ENCODE results near the gene PRKAA2. TPM values are rescaled to one million over a fixed set of nuclear protein-coding genes. Genes with fewer than 3 reads are reported as not detected.

PRKAA2 gene
- polyA plus RNA-seq, 3 donors: not detected

DNA sequence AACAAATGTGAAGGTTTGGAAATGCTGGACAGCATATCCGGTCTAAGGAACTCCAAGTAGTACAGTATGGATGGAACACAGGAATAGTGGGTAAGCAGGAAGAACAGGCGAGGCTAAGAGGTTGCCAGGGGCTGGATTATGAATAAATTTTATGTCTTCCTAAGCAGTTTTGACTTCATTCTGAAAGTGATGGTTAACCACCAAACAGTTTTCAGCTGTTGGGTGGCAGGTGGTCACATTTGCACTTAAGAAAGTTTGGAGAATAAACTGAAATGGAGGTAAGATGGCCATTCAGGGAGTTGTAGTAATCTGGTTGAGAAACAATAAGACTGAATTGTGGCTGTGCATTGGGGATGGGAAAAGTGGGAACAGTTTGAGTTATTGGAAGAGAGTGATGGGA lies 83.8 kb downstream of the PRKAA2 start:
- no peaks in the 10 kb centered on the region for H3K9me3 ChIP-seq (replicated peaks in 1 of 2; ENCODE audit: control insufficient read depth in 1 of 2, insufficient read depth in 1 of 2, low read length in 2 of 2)
- H3K27me3 ChIP-seq (ENCODE audit: control insufficient read depth in 2 of 2, insufficient read depth in 2 of 2, low read length in 2 of 2): no peaks in the 10 kb centered on the region
- Mint-ChIP-seq H3K4me3 (no peak overlapping the region), H3K27ac (no peak overlapping the region), H3K9me3 (peaks cover 0 to 6% (median 0%) of the 10 kb centered on the region in 7 donors), H3K4me1 (no peaks in the 10 kb centered on the region), H3K36me3 (no peaks in the 10 kb centered on the region), H3K27me3 (ENCODE audit: low read depth in 3 of 3) (peaks cover 2 to 9% (median 4%) of the 10 kb centered on the region in 3 donors)
- H3K9ac ChIP-seq (ENCODE audit: insufficient read depth, low read length, poor library complexity, severe bottlenecking): no peak overlapping the region
- no peaks in the 10 kb centered on the region for H4K20me1 ChIP-seq (ENCODE audit: insufficient read depth, low read length)
- no peaks in the 10 kb centered on the region for H3K4me1 ChIP-seq (ENCODE audit: control insufficient read depth in 1 of 2, insufficient read depth in 2 of 2, low read length in 2 of 2)
- TF ChIP-seq, protein P1, sequence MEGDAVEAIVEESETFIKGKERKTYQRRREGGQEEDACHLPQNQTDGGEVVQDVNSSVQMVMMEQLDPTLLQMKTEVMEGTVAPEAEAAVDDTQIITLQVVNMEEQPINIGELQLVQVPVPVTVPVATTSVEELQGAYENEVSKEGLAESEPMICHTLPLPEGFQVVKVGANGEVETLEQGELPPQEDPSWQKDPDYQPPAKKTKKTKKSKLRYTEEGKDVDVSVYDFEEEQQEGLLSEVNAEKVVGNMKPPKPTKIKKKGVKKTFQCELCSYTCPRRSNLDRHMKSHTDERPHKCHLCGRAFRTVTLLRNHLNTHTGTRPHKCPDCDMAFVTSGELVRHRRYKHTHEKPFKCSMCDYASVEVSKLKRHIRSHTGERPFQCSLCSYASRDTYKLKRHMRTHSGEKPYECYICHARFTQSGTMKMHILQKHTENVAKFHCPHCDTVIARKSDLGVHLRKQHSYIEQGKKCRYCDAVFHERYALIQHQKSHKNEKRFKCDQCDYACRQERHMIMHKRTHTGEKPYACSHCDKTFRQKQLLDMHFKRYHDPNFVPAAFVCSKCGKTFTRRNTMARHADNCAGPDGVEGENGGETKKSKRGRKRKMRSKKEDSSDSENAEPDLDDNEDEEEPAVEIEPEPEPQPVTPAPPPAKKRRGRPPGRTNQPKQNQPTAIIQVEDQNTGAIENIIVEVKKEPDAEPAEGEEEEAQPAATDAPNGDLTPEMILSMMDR (IDR thresholded peaks at IDR 0.05): no peak
- H3K4me3 ChIP-seq (replicated peaks in 1 of 3; ENCODE audit: low read depth in 2 of 3, low read length in 3 of 3): no peak overlapping the region
- DNase-seq: no peak
- H2AFZ ChIP-seq (ENCODE audit: insufficient read depth, low read depth, low read length, poor library complexity, severe bottlenecking): no peak overlapping the region
- WGBS (ENCODE audit: insufficient coverage): 88% methylated on average over 2 of the region's 2 CpGs
- no peaks in the 10 kb centered on the region for H3K36me3 ChIP-seq (replicated peaks in 1 of 2; ENCODE audit: control insufficient read depth in 1 of 2, insufficient read depth in 2 of 2, low read length in 2 of 2)
- intact Hi-C loops (cut with micrococcal nuclease): no loop called here
- H3K4me2 ChIP-seq (replicated peaks; ENCODE audit: extremely low read depth, low read length, poor library complexity, severe bottlenecking): no peak overlapping the region
- H3K79me2 ChIP-seq (ENCODE audit: insufficient read depth, low read length): no peaks in the 10 kb centered on the region
- no peak overlapping the region for H3K27ac ChIP-seq (ENCODE audit: low read depth in 1 of 2, low read length in 2 of 2)

DNA sequence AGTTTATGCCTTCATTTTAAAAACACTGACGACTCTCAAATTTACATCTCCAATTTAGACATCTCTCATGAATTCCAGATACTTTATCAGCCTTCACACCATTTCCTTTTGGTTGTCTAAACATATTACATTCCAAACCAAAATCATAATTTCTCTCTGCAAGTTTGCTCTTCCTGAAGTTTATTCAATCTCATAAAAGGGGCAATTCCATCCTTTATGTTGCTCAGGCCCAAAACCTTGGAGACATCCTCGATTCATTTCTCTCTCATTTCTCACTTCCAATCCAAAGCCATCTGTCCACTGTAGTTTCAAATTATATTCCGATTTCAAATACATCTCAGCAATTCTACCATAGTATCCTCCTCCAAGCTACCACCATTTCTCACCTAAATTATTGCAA lies 100.1 kb downstream of the PRKAA2 start:
- Histone ChIP-seq H3K9me3 (replicated peaks in 1 of 2; ENCODE audit: control insufficient read depth in 1 of 2, insufficient read depth in 1 of 2, low read length in 2 of 2) (no peaks in the 10 kb centered on the region), H3K4me2 (replicated peaks; ENCODE audit: extremely low read depth, low read length, poor library complexity, severe bottlenecking) (no peak overlapping the region), H3K4me3 (replicated peaks in 1 of 3; ENCODE audit: low read depth in 2 of 3, low read length in 3 of 3) (no peak overlapping the region), H3K27ac (ENCODE audit: low read depth in 1 of 2, low read length in 2 of 2) (no peak overlapping the region), H3K36me3 (replicated peaks in 1 of 2; ENCODE audit: control insufficient read depth in 1 of 2, insufficient read depth in 2 of 2, low read length in 2 of 2) (no peaks in the 10 kb centered on the region), H3K27me3 (ENCODE audit: control insufficient read depth in 2 of 2, insufficient read depth in 2 of 2, low read length in 2 of 2) (no peaks in the 10 kb centered on the region), H4K20me1 (ENCODE audit: insufficient read depth, low read length) (no peaks in the 10 kb centered on the region), H3K79me2 (ENCODE audit: insufficient read depth, low read length) (no peaks in the 10 kb centered on the region), H2AFZ (ENCODE audit: insufficient read depth, low read depth, low read length, poor library complexity, severe bottlenecking) (no peak overlapping the region), H3K4me1 (ENCODE audit: control insufficient read depth in 1 of 2, insufficient read depth in 2 of 2, low read length in 2 of 2) (no peaks in the 10 kb centered on the region), H3K9ac (ENCODE audit: insufficient read depth, low read length, poor library complexity, severe bottlenecking) (no peak overlapping the region)
- 67% methylated on average over 3 of the region's 3 CpGs for WGBS (ENCODE audit: insufficient coverage)
- intact Hi-C loops (cut with micrococcal nuclease): no loop called here
- Mint-ChIP-seq H3K9me3 (peaks cover 0 to 3% (median 2%) of the 10 kb centered on the region in 7 donors), H3K36me3 (no peaks in the 10 kb centered on the region), H3K4me3 (no peak overlapping the region), H3K4me1 (no peaks in the 10 kb centered on the region), H3K27ac (no peak overlapping the region), H3K27me3 (ENCODE audit: low read depth in 3 of 3) (peaks cover 0 to 3% (median 0%) of the 10 kb centered on the region in 3 donors)
- TF ChIP-seq, protein P1 (IDR thresholded peaks at IDR 0.05): no peak
- DNase-seq: no peak
